Measurements from ENCODE around the gene CACNA2D2. TPM values are rescaled to one million over a fixed set of nuclear protein-coding genes. Genes with fewer than 3 reads are reported as not detected.

The CACNA2D2 gene
- total and polyA plus RNA-seq, 2 experiments from 2014 or later, result 0.87 to 1.5 TPM

- WGBS (ENCODE audit: low lambda C conversion rate, missing lambda C conversion rate), result under 1% methylated on average over 22 of the region's 31 CpGs
Observed at GRCh38 chr3:50336452-50337174, 166.8 kb downstream of the CACNA2D2 start.

DNA sequence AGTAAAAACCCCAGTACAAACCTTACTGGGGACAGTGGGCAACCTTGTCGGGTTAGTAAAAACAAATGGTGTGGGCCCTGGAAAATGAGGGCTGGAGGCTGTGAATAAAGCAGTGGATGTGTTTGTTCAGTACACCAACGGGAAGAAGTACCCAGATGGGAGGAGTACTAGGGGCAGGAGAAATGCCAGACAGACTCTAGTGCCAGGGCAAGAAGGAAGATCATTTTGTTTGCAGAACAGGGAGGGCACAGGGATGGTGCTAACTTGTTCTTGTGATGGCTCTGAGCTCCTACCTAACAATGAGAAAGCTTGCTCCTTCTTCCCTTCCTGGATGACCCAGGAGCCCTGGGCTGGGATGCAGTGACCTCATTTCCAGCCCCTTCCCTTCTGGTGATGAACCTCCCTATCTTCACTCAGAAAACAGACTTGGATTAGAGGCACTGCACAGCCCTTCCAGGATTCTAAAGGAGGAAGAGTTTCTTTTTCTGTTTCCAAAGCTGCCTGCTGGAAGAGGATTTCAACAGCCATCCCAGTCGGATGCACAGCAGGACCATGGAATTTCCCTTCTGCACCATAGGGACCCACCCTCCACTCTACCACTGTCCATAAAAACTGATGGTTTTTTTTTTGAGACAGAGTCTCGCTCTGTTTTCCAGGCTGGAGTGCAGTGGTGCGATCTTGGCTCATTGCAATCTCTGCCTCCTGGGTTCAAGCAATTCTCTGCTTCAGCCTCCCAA is 168.9 kb downstream of the CACNA2D2 start:
- Histone ChIP-seq H3K4me3 (no peak overlapping the region), H3K4me1 (ENCODE audit: insufficient read depth) (peaks cover 24% of the 10 kb centered on the region)
- 85% methylated on average over 5 of the region's 5 CpGs for WGBS (ENCODE audit: low lambda C conversion rate, missing lambda C conversion rate)

More at GRCh38 chr3:50336452-50337174, 166.8 kb downstream of the CACNA2D2 start:
- no peak for DNase-seq (ENCODE audit: low spot score)
- Histone ChIP-seq H3K27me3 (peaks cover 22% of the 10 kb centered on the region), H3K27ac (peak overlapping the region; percentile 92), H3K4me1 (ENCODE audit: insufficient read depth) (peaks cover 34% of the 10 kb centered on the region), H3K9me3 (ENCODE audit: low read depth) (no peaks in the 10 kb centered on the region), H2AFZ (peak overlapping the region; percentile 1), H3K4me3 (peak overlapping the region; percentile 63), H3K9me2 (replicated peaks; ENCODE audit: insufficient read depth) (no peaks in the 10 kb centered on the region), H3K4me2 (peak overlapping the region; percentile 93), H3K36me3 (replicated peaks; ENCODE audit: insufficient read depth, low read depth) (no peaks in the 10 kb centered on the region), H3K79me2 (peaks cover 47% of the 10 kb centered on the region), H4K20me1 (ENCODE audit: insufficient read depth, poor library complexity, severe bottlenecking) (peaks cover 3% of the 10 kb centered on the region)
- TF ChIP-seq, protein P1, sequence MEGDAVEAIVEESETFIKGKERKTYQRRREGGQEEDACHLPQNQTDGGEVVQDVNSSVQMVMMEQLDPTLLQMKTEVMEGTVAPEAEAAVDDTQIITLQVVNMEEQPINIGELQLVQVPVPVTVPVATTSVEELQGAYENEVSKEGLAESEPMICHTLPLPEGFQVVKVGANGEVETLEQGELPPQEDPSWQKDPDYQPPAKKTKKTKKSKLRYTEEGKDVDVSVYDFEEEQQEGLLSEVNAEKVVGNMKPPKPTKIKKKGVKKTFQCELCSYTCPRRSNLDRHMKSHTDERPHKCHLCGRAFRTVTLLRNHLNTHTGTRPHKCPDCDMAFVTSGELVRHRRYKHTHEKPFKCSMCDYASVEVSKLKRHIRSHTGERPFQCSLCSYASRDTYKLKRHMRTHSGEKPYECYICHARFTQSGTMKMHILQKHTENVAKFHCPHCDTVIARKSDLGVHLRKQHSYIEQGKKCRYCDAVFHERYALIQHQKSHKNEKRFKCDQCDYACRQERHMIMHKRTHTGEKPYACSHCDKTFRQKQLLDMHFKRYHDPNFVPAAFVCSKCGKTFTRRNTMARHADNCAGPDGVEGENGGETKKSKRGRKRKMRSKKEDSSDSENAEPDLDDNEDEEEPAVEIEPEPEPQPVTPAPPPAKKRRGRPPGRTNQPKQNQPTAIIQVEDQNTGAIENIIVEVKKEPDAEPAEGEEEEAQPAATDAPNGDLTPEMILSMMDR (IDR thresholded peaks at IDR 0.05; ENCODE audit: poor library complexity), result no peak
- no peak for TF ChIP-seq EZH2 (IDR thresholded peaks at IDR 0.05; ENCODE audit: borderline replicate concordance)
- TF ChIP-seq EZH2phosphoT487 (IDR thresholded peaks at IDR 0.05; ENCODE audit: low read depth, severe bottlenecking, unreplicated experiment), result no peak

GRCh38 chr3:50333744-50334328 is 169.6 kb downstream of the CACNA2D2 start:
- H2AFZ ChIP-seq, result no peak overlapping the region
- H3K9me3 ChIP-seq (ENCODE audit: low read depth), result no peaks in the 10 kb centered on the region
- no peak for DNase-seq (ENCODE audit: low spot score)
- no peaks in the 10 kb centered on the region for H3K9me2 ChIP-seq (replicated peaks; ENCODE audit: insufficient read depth)
- H3K27me3 ChIP-seq, result no peaks in the 10 kb centered on the region
- TF ChIP-seq EZH2phosphoT487 (IDR thresholded peaks at IDR 0.05; ENCODE audit: low read depth, severe bottlenecking, unreplicated experiment) (no peak), EZH2 (IDR thresholded peaks at IDR 0.05; ENCODE audit: borderline replicate concordance) (no peak)
- TF ChIP-seq, protein P1 (IDR thresholded peaks at IDR 0.05; ENCODE audit: poor library complexity), result no peak
- H3K4me1 ChIP-seq (ENCODE audit: insufficient read depth), result peaks cover 24% of the 10 kb centered on the region
- peaks cover 47% of the 10 kb centered on the region for H3K79me2 ChIP-seq
- no peaks in the 10 kb centered on the region for H3K36me3 ChIP-seq (replicated peaks; ENCODE audit: insufficient read depth, low read depth)
- no peak overlapping the region for H3K27ac ChIP-seq
- WGBS (ENCODE audit: low lambda C conversion rate, missing lambda C conversion rate), result 88% methylated on average over 12 of the region's 12 CpGs
- H3K4me2 ChIP-seq, result peak overlapping the region; percentile 93
- peaks cover 3% of the 10 kb centered on the region for H4K20me1 ChIP-seq (ENCODE audit: insufficient read depth, poor library complexity, severe bottlenecking)
- no peak overlapping the region for H3K4me3 ChIP-seq

More for the DNA sequence above, 168.9 kb downstream of the CACNA2D2 start:
- no peaks in the 10 kb centered on the region for H3K9me2 ChIP-seq (replicated peaks; ENCODE audit: insufficient read depth)
- peak overlapping the region; percentile 92 for H3K27ac ChIP-seq
- H3K79me2 ChIP-seq, result peaks cover 47% of the 10 kb centered on the region
- peaks cover under 1% of the 10 kb centered on the region for H3K27me3 ChIP-seq
- peaks cover 3% of the 10 kb centered on the region for H4K20me1 ChIP-seq (ENCODE audit: insufficient read depth, poor library complexity, severe bottlenecking)
- no peak overlapping the region for H2AFZ ChIP-seq
- DNase-seq (ENCODE audit: low spot score), result no peak
- TF ChIP-seq EZH2phosphoT487 (IDR thresholded peaks at IDR 0.05; ENCODE audit: low read depth, severe bottlenecking, unreplicated experiment) (no peak), EZH2 (IDR thresholded peaks at IDR 0.05; ENCODE audit: borderline replicate concordance) (no peak)
- TF ChIP-seq, protein P1 (IDR thresholded peaks at IDR 0.05; ENCODE audit: poor library complexity), result no peak
- H3K4me2 ChIP-seq, result peak overlapping the region; percentile 93
- H3K9me3 ChIP-seq (ENCODE audit: low read depth), result no peaks in the 10 kb centered on the region
- no peaks in the 10 kb centered on the region for H3K36me3 ChIP-seq (replicated peaks; ENCODE audit: insufficient read depth, low read depth)
